ENCODE measurements around the gene RPL41.
"Not testable (repeated sequence)": the region's sequence is repeated elsewhere in the genome, so short reads cannot be mapped to it uniquely, and the experiment has no call there.

RPL41 gene

DNA sequence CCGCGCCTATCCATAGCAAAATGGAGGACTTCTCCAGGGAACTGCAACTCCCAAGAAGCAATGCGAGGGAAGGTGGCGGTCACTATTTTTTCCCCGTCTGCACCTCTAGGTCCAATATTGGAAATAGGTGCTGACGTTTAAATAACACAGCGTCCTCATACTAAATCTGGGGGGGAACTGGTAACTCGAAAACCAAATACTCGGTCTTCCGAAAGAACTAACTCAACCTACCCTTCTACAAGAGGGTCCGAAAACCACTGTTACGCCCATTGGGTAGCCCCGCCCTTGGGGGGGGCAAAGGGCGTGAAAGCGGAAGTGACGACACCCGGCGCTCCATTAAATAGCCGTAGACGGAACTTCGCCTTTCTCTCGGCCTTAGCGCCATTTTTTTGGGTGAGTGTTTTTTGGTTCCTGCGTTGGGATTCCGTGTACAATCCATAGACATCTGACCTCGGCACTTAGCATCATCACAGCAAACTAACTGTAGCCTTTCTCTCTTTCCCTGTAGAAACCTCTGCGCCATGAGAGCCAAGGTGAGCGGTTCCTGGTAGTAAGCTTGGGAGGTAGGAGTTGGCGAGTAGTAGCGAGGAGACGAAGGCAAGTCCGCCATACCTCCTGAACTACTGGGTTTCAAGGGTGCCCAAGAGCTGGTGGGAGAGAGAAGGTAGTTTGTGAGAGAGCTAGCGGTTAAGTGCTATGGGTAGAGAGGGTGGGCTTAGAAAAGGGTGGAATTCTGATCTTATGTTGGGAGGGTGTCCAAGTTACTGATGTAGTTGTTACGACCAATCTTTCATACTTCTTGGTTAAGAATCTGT lies at the start of gene RPL41:
TSS of gene RPL41 (plus strand) at position 367 of the 815 bp plus-strand sequence.
- peak; percentile 92 for DNase-seq (ENCODE audit: low read depth in 2 of 2)

GRCh38 chr12:56071648-56072047 lies 44.8 kb upstream of the RPL41 start:
- DNase-seq (ENCODE audit: low read depth in 2 of 2): no peak

- no peak for DNase-seq (ENCODE audit: low read depth in 2 of 2)
Measured at GRCh38 chr12:56074396-56074795, 42.0 kb upstream of the RPL41 start.

- not testable (repeated sequence) for DNase-seq (ENCODE audit: low read depth in 2 of 2)
Measured at GRCh38 chr12:56077966-56078365, 38.5 kb upstream of the RPL41 start.

DNA sequence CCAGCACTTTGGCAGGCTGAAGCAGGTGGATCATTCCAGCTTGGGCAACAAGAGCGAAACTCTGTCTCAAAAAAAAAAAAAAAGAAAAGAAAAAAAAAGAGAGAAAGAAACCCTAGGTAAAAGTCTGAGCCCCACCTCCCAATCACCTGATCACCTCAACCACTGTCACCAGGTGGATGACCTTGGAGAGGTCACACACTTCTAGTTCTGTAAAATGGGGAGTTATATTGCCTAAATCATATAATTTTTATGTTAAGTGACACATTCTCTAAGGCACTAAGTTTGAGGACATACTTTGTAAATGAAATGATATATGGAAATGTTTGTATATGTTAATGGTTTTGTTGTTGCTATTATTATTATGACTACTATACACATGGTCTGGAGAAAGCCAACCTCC lies 38.0 kb upstream of the RPL41 start:
- DNase-seq (ENCODE audit: low read depth in 2 of 2): no peak

DNA sequence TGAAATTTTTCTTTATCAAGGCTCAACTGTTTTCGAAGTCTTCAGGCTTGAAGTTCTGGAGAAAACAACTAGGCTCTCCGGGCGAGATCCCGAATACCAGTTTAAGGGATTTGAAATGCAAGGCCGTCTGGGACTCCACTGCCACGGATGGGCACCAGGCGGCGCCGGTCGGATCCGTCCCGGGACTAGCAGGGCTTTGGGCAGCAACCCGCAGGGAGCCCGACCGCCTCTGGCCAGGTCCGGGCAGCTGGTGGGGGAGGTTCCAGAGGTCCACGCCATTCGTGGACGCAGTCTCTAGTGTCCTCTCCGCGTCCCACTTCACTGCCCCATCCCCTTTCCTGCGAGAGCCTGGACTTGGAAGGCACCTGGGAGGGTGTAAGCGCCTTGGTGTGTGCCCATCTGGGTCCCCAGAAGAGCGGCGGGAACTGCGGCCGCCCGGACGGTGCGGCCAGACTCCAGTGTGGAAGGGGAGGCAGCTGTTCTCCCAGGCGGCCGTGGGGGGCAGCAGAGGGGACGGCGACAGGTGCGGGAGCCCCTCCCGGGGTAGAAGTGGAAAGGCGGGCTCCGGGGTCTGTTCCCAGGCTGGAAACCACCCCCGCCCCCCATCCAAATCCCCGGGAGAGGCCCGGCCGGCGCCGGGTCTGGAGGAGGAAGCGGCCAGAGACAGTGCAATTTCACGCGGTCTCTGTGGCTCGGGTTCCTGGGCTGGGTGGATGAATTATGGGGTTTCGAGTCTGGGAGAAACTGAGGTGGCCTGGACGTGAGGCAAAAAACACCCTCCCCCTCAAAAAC lies 37.3 kb upstream of the RPL41 start:
- peak in 1 of 2 donors; percentile 17 for DNase-seq (ENCODE audit: low read depth in 2 of 2)

DNA sequence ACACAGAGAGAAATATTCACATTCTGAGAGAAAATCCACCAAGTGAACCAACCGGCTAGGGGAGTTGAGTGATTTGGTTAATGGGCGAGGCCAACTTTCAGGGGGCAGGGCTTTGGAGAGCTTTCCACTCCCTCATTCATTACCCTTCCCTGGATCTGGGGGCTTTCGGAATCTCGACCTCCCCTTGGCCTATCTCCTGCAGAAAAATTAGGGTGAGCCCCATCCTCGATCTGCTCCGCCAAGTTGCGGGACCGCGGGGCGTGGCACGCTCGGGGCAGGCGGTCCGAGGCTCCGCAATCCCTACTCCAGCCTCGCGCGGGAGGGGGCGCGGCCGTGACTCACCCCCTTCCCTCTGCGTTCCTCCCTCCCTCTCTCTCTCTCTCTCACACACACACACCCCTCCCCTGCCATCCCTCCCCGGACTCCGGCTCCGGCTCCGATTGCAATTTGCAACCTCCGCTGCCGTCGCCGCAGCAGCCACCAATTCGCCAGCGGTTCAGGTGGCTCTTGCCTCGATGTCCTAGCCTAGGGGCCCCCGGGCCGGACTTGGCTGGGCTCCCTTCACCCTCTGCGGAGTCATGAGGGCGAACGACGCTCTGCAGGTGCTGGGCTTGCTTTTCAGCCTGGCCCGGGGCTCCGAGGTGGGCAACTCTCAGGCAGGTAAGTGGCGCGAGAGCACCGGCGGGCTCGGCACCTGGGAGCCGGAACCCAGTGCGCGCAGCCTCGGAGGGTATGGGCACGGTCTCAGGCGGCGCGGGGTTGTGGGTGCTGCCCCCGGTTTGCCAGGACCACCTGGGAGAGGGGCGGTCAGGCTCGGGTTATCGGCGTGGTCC lies 36.5 kb upstream of the RPL41 start, which contains the start of gene ERBB3:
TSS of gene ERBB3 (plus strand) at position 443 of the 833 bp plus-strand sequence. CDS start at position 579, 136 bp downstream.
- DNase-seq (ENCODE audit: low read depth in 2 of 2): peak; percentile 25 to 44

- no peak for DNase-seq (ENCODE audit: low read depth in 2 of 2)
Measured at GRCh38 chr12:56080556-56081138, 35.8 kb upstream of the RPL41 start.

DNA sequence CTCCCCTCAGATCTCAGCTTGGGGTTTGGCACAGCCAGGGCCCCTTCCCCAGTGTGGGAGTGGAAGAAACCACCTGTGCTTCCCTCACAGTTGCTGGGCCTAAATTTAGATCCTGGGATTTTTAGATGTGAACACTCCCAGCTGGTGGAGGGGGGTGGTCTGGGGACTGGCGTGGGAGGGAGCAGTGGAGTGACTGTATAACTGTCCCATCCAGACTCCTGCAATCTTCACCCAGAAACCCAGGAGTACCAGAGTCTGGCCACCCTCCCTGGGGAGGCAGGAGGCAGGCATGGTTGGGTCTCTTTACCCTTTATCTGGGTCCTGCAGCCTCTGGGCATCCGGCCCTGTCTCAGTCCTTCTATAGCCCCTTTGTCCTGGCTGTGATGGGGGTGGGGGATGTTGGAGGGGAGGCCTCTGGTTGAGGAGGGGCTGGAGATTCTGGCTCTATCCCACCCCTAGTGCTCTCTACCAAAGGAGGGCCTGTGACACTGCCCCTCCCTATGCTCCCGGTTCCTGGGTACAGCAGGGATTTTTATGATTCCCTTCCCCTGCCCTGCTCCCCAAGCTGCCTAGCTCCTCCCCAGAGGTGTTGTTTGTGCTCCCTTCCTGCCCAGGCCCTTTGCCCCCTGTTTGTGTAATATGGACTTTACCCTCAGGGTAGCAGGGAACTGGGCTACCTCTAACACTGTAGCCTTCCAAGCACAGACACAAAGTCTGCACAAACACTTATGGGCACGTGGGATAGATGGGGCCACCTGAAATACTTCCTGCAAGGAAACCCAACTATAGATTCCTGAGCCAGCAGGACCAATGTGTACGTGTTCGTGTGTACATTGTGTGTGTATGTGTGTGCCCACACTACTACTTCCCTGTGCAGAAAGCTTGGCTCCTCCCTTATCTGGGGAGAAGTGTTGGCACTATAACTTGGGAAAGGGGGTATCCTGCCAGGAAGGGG lies 34.8 kb upstream of the RPL41 start:
- no peak for DNase-seq (ENCODE audit: low read depth in 2 of 2)

DNA sequence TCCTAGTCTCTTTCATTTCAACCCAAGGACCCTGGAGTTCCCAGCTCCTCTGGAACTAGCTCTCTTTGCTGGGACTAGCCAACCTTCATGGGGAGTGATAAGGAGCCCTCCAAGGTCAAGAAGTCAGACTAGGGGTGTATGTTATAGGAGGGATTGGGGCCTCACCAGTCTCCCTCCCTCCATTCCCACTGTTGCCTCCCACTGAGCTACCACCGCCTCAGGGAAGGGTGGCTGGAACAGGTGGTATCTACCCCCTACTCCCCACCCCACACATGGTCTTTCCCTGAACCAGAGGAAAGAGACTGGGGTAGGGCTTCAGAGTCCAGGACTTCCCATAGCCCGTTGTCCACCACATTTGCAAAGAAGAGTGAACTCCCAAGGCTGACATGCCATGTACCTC lies 34.1 kb upstream of the RPL41 start:
- DNase-seq (ENCODE audit: low read depth in 2 of 2): no peak

DNA sequence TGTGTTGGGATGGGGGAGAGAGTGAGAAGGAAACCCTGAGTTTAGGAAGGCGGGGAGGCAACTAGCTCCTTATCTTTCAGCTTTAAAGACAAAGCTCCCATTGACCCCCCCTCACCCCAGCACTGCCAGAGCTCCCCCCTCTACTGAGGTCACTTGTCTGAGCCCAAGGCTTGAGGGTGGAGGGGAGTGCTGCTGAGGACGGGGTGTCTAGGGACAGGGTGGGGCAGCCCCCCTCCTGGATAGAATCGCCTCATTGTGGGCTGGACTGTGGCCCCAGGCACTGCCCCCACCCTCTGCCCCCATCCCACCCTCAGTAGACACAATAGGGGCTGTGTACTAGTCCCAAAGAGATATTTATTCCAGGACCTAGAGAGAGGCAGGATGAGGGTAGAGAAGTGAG lies 33.5 kb upstream of the RPL41 start:
- no peak for DNase-seq (ENCODE audit: low read depth in 2 of 2)

GRCh38 chr12:56084958-56085543 lies 31.4 kb upstream of the RPL41 start:
- no peak for DNase-seq (ENCODE audit: low read depth in 2 of 2)

DNA sequence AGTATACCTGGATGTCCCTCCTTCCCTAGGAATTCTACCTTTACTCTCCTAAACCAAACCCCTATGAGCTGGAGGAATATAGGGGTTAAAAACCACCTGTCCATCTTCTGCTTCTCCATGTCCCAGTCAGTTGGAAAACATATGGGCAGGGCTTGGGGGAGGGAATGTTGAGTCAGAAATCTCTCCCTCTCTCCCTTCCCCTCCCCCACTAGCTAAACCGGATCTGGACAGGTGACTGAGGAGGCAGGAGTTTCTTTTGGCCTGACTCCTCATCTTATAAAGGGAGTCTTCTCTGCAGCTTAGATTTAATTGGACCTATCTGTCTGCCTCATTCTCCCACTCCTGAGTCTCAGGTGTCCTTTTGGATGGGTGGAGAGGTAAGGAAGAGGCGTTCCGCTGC lies 30.3 kb upstream of the RPL41 start:
- no peak for DNase-seq (ENCODE audit: low read depth in 2 of 2)

- no peak for DNase-seq (ENCODE audit: low read depth in 2 of 2)
Measured at GRCh38 chr12:56086608-56087007, 29.8 kb upstream of the RPL41 start.

DNA sequence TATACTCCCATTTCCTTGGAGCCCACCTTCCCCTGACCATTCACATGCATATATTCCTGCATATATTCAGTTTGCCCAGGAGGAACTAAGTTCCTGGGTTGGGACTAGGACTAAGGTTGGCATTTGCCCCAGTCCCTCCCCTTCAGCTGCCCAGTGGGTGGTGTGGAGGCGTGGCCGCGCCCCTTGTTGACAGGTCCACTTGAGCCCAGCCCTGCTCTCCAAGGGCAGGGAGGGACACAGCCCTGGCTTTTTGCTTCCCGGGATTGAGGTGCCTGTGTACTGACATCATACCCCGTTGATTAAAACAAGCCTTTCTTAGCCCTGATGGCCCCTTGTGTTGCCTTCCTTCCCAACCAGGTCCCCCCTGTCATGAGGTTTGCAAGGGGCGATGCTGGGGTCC lies 29.2 kb upstream of the RPL41 start:
- no peak for DNase-seq (ENCODE audit: low read depth in 2 of 2)

GRCh38 chr12:56097738-56098137 lies 18.7 kb upstream of the RPL41 start:
- no peak for DNase-seq (ENCODE audit: low read depth in 2 of 2)

DNA sequence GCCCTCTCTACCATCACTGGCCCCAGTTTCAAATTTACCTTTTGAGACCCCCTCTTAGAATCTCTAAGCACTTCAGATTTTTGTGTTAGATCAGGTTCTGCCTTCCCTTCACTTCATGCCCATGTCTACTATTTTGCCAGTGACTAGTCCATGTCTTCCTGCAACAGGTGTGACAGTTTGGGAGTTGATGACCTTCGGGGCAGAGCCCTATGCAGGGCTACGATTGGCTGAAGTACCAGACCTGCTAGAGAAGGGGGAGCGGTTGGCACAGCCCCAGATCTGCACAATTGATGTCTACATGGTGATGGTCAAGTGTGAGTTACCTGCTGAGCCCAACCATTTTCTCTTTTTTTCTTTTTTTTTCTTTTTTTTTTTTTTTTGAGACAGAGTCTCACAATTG lies 17.8 kb upstream of the RPL41 start:
- no peak for DNase-seq (ENCODE audit: low read depth in 2 of 2)

- DNase-seq (ENCODE audit: low read depth in 2 of 2): no peak
Measured at GRCh38 chr12:56099787-56100186, 16.6 kb upstream of the RPL41 start.

DNA sequence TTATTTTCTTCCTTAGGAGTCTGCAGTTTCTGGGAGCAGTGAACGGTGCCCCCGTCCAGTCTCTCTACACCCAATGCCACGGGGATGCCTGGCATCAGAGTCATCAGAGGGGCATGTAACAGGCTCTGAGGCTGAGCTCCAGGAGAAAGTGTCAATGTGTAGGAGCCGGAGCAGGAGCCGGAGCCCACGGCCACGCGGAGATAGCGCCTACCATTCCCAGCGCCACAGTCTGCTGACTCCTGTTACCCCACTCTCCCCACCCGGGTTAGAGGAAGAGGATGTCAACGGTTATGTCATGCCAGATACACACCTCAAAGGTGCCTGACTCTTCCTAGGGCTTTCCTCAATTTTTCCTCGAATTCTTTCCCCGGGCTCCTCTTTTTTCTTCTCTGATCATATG lies 15.4 kb upstream of the RPL41 start:
- no peak for DNase-seq (ENCODE audit: low read depth in 2 of 2)

DNA sequence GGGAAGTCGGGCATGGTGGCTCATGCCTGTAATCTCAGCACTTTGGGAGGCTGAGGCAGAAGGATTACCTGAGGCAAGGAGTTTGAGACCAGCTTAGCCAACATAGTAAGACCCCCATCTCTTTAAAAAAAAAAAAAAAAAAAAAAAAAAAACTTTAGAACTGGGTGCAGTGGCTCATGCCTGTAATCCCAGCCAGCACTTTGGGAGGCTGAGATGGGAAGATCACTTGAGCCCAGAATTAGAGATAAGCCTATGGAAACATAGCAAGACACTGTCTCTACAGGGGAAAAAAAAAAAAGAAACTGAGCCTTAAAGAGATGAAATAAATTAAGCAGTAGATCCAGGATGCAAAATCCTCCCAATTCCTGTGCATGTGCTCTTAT lies 13.8 kb upstream of the RPL41 start:
- no peak for DNase-seq (ENCODE audit: low read depth in 2 of 2)

Data from stimulated activated CD8-positive, alpha-beta memory T cell treated with anti-CD3 and anti-CD28 coated beads, Interleukin-7, amount 100 ng/mL, for 1 hour (primary cell).